Keratinocyte (primary cell): ENCODE data around the gene ABCB9. TPM values are rescaled to one million over a fixed set of nuclear protein-coding genes. Genes with fewer than 3 reads are reported as not detected.

ENCODE experiments used
- DNase-seq: peaks from one replicate; pipeline ENCODE4 v3.0.0-alpha.2; 2011; ENCODE audit warnings: low read depth, missing footprints, low spot score
- FAIRE-seq: peaks from 2 replicates; lab custom pipeline; 2011; peaks lifted over from hg19 to GRCh38; lab: Jason Lieb, UNC
- H2AFZ ChIP-seq: 2 replicates; pipeline ENCODE4 v1.6.0; 2012; ENCODE audit warnings: low read length, control low read depth, inconsistent platforms; ENCODE audit not compliant: control insufficient read depth
- H3K27ac ChIP-seq: 2 replicates; pipeline ENCODE4 v1.5.1; 2011; ENCODE audit warnings: low read length; ENCODE audit not compliant: control insufficient read depth, insufficient read depth
- H3K27me3 ChIP-seq: 3 replicates; pipeline ENCODE4 v1.6.0; 2011; ENCODE audit warnings: low read length; ENCODE audit not compliant: control insufficient read depth, insufficient read depth; ENCODE audit errors: extremely low read depth
- H3K36me3 ChIP-seq, 2 experiments: 2 replicates in 1 of 2; 3 replicates in 1 of 2; pipeline ENCODE4 v1.5.1; 2011; ENCODE audit warnings: low read length in 2 of 2, mild to moderate bottlenecking in 1 of 2; ENCODE audit not compliant: control insufficient read depth in 2 of 2, insufficient read depth in 2 of 2; ENCODE audit errors: extremely low read depth in 1 of 2
- H3K4me1 ChIP-seq: 3 replicates; pipeline ENCODE4 v1.5.1; 2011; ENCODE audit warnings: low read length; ENCODE audit not compliant: control insufficient read depth, insufficient read depth; ENCODE audit errors: extremely low read depth
- H3K4me2 ChIP-seq: 3 replicates; pipeline ENCODE4 v1.6.0; 2011; ENCODE audit warnings: low read depth, low read length; ENCODE audit not compliant: control insufficient read depth, insufficient read depth; ENCODE audit errors: extremely low read depth
- H3K4me3 ChIP-seq, 3 experiments: fragments of 200-600 bp in 1 of 3; sonication (generic) in 1 of 3; 2 replicates in 2 of 3; 3 replicates in 1 of 3; pipeline ENCODE4 v1.5.1; 2011 to 2016; ENCODE audit warnings: low read length in 3 of 3, mild to moderate bottlenecking in 3 of 3, control low read depth in 2 of 3, inconsistent platforms in 1 of 3, low read depth in 1 of 3, mixed read lengths in 1 of 3, mixed run types in 1 of 3, moderate library complexity in 1 of 3; ENCODE audit not compliant: control insufficient read depth in 2 of 3, insufficient read depth in 2 of 3; ENCODE audit errors: extremely low read depth in 1 of 3
- H3K79me2 ChIP-seq: 2 replicates; pipeline ENCODE4 v1.6.0; 2012; ENCODE audit warnings: low read length; ENCODE audit not compliant: control insufficient read depth, insufficient read depth
- H3K9ac ChIP-seq: 3 replicates; pipeline ENCODE4 v1.6.0; 2011; ENCODE audit warnings: low read length; ENCODE audit not compliant: control insufficient read depth, insufficient read depth; ENCODE audit errors: extremely low read depth
- H3K9me1 ChIP-seq: 3 replicates; pipeline ENCODE4 v1.6.0; 2011; ENCODE audit warnings: low read length; ENCODE audit not compliant: control insufficient read depth, insufficient read depth; ENCODE audit errors: extremely low read depth
- H3K9me3 ChIP-seq: 2 replicates; pipeline ENCODE4 v1.5.1; 2012; ENCODE audit warnings: low read depth, low read length; ENCODE audit not compliant: control insufficient read depth
- H4K20me1 ChIP-seq: 3 replicates; pipeline ENCODE4 v1.6.0; 2011; ENCODE audit warnings: low read length; ENCODE audit not compliant: control insufficient read depth, insufficient read depth; ENCODE audit errors: extremely low read depth
- CTCF ChIP-seq, 3 experiments: IDR thresholded peaks in 1 of 3; conservative IDR thresholded peaks in 1 of 3; optimal IDR thresholded peaks in 1 of 3; 2 replicates in 2 of 3; 3 replicates in 1 of 3; pipeline versions ENCODE3 to v1.5.1; 2011; ENCODE audit warnings: low read length in 3 of 3, mild to moderate bottlenecking in 3 of 3, moderate library complexity in 2 of 3, control low read depth in 1 of 3, inconsistent platforms in 1 of 3; ENCODE audit not compliant: insufficient read depth in 2 of 3; ENCODE audit errors: extremely low read depth in 1 of 3
- EZH2 ChIP-seq: IDR thresholded peaks from one replicate; pipeline ENCODE4 v1.6.1; 2012; ENCODE audit warnings: inconsistent platforms, mild to moderate bottlenecking, low read length, moderate library complexity
- dilution Hi-C: fragments of 300-500 bp; cut with MboI; formaldehyde crosslinking; loops from one replicate; pipeline ENCODE4 v1.7.0; 2020; ENCODE audit warnings: low sequenced_read_pairs; ENCODE audit not compliant: extremely low pct_ligation_motif_present
- polyA plus RNA-seq, 5 experiments: library from polyadenylated mRNA; depleted of rRNA in 3 of 5; stranded (reverse) in 3 of 5; stranded (forward) in 1 of 5; unstranded in 1 of 5; fragments of >200 nt; gene quantifications; 1 replicate in 1 of 5; 2 replicates in 3 of 5; 3 replicates in 1 of 5; pipeline versions ENCODE4 v1.2.1 to v1.2.3, GENCODE V29; 2011 to 2012; ENCODE audit warnings: missing spikeins in 2 of 5, low read depth in 1 of 5, low replicate concordance in 1 of 5

The ABCB9 gene
- polyA plus RNA-seq, 1 donor (not counting 4 experiments of a cell fraction or from before 2014, with no cell fraction given), result 4.0 TPM

- no peaks in the 10 kb centered on the region for H3K36me3 ChIP-seq
- no peaks in the 10 kb centered on the region for H3K79me2 ChIP-seq
- no peak overlapping the region for H3K9ac ChIP-seq
- no peak overlapping the region for H2AFZ ChIP-seq
- no peaks in the 10 kb centered on the region for H4K20me1 ChIP-seq
- no peaks in the 10 kb centered on the region for H3K9me3 ChIP-seq
- H3K4me2 ChIP-seq, result no peak overlapping the region
- no peak for FAIRE-seq
- no peak for DNase-seq
- no peak for TF ChIP-seq CTCF (optimal IDR thresholded peaks at IDR 0.05 in 1 of 3, IDR thresholded peaks at IDR 0.05 in 1 of 3, conservative IDR thresholded peaks at IDR 0.05 in 1 of 3; ENCODE audit: extremely low read depth in 1 of 3, insufficient read depth in 2 of 3, low read length in 3 of 3)
- no peak for TF ChIP-seq EZH2
- no peak overlapping the region for H3K4me3 ChIP-seq
- no peak overlapping the region for H3K27ac ChIP-seq
- dilution Hi-C loops, result no loop called here
- no peaks in the 10 kb centered on the region for H3K27me3 ChIP-seq
- H3K4me1 ChIP-seq, result peaks cover 21% of the 10 kb centered on the region
- H3K9me1 ChIP-seq, result no peaks in the 10 kb centered on the region
Measured at GRCh38 chr12:122969676-122970075, 3.4 kb upstream of the ABCB9 start.

GRCh38 chr12:122968104-122968503 is 1.8 kb upstream of the ABCB9 start:
- no peak for DNase-seq
- FAIRE-seq, result no peak
- dilution Hi-C loops, result no loop called here
- Histone ChIP-seq H3K4me2 (no peak overlapping the region), H3K79me2 (peaks cover 7% of the 10 kb centered on the region), H3K27ac (no peak overlapping the region), H3K9me3 (no peaks in the 10 kb centered on the region), H3K36me3 (no peaks in the 10 kb centered on the region), H3K4me1 (peaks cover 18% of the 10 kb centered on the region), H3K4me3 (no peak overlapping the region), H4K20me1 (no peaks in the 10 kb centered on the region), H3K9me1 (no peaks in the 10 kb centered on the region), H3K27me3 (no peaks in the 10 kb centered on the region), H3K9ac (no peak overlapping the region), H2AFZ (no peak overlapping the region)
- no peak for TF ChIP-seq EZH2
- no peak for TF ChIP-seq CTCF (optimal IDR thresholded peaks at IDR 0.05 in 1 of 3, IDR thresholded peaks at IDR 0.05 in 1 of 3, conservative IDR thresholded peaks at IDR 0.05 in 1 of 3; ENCODE audit: extremely low read depth in 1 of 3, insufficient read depth in 2 of 3, low read length in 3 of 3)
